Cardiac fibroblast (primary cell): ENCODE results near the gene AGRN.

Experiments
- DNase-seq, 2 donors: peaks; one replicate each; pipeline versions ENCODE4 v3.0.0 to v3.0.0-alpha.2; 2010; ENCODE audit warnings: low read depth in 2 of 2
- H3K4me3 ChIP-seq, 2 donors: replicated peaks in 1 of 2; 1 replicate in 1 of 2; 2 replicates in 1 of 2; pipeline ENCODE4 v1.5.1; 2011; ENCODE audit warnings: low read depth in 2 of 2, low read length in 2 of 2, mild to moderate bottlenecking in 2 of 2, moderate library complexity in 1 of 2
- CTCF ChIP-seq: IDR thresholded peaks from one replicate; pipeline ENCODE4 v1.5.1; 2011; ENCODE audit warnings: low read depth, mild to moderate bottlenecking, low read length, inconsistent platforms

Gene AGRN

GRCh38 chr1:1089731-1090423 is 70.0 kb downstream of the AGRN start:
- no peak for DNase-seq
- H3K4me3 ChIP-seq: no peak overlapping the region
- no peak for TF ChIP-seq CTCF

GRCh38 chr1:1090424-1091343 is 70.8 kb downstream of the AGRN start:
- no peak overlapping the region for H3K4me3 ChIP-seq
- no peak for TF ChIP-seq CTCF
- no peak for DNase-seq

DNA sequence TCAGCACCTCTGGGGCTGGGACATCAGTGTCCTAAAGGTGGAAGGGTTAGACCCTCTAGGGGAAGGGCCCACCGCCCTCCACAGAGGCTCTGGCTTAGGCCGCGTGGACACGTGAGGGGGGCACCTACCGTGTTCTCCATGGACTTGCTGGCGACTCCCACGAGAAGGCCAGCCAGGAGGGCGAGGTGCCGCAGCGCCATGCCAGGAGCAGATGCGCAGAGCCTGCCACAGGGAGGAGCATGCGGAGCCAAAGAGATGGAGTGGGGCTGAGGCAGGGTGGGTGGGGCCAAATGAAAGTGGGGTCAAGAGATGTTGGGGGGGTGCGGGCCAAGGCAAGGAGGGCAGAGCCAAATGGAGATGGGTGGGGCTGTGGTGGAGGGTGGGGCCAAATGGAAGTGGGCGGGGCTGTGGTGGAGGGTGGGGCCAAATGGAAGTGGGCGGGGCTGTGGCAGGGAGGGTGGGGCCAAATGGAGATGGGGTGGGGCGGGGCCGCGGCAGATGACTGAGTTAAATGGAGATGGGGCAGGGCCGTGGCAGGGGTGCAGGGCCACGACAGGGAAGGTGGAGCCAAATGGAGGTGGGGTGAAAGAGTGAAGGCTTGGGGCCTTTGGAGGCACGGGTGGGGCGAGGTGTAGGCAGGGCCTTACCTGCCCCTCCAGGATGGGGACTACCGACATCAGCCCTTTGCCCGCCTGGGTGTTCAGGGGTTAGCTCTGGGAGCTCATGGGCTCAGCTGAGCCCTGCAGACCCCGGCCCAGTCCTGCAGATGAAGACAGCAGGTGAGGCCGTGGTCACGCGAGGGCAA is 71.6 kb downstream of the AGRN start:
- no peak for DNase-seq
- TF ChIP-seq CTCF: no peak
- H3K4me3 ChIP-seq: no peak overlapping the region

GRCh38 chr1:1092149-1092855 is 72.4 kb downstream of the AGRN start:
- H3K4me3 ChIP-seq: no peak overlapping the region
- TF ChIP-seq CTCF: no peak
- no peak for DNase-seq

DNA sequence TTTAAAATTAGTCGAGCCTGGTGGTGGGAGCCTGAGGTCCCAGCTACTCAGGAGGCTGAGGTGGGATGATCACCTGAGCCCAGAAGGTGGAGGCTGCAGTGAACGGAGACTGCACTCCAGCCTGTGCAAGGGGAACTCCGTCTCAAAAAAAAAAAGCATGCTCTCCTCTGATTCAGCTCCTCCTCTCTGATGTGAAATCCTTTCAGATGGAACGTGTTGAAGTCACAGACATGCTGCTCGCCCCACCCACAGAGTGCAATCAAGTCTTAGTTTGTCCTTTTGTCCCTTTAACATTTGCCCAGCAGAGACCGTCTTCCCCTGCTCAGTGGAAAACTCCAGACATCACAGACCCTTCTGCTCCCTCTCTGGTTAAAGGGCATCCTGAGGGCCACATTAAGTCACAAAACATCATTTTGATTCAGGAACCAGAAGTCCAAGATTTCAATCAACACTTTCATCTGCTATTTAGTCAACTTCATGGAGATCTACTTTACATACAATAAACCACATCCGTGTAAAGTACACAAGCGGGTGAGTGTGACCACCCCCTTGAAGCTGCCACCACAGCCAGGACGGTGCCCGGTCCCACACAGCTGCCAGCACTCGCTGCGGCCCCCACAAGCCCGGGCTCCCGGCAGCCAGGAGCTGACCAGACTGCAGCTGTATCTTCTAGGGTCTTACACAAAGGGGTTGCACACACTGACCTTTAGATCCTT is 73.1 kb downstream of the AGRN start:
- no peak overlapping the region for H3K4me3 ChIP-seq
- DNase-seq: no peak
- TF ChIP-seq CTCF: no peak

DNA sequence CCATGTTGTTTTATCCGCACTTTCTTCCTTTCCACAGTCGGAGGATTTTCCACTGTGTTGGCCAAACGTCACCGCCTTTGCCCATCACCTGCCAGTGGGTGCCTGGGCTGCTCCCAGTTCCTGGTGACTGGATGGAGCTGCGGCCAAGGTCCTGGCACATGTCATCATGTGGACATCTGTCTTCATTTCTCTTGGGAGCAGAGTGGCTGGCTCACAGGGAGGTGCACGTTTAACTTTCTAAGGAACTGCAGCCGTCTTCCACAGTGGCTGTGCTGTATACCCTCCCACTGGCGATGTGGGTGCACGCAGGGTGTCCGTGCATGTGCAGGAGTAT is 73.7 kb downstream of the AGRN start:
- DNase-seq: no peak
- H3K4me3 ChIP-seq: no peak overlapping the region
- TF ChIP-seq CTCF: no peak
